Measurements from ENCODE around the gene CDK18. TPM values are rescaled to one million over a fixed set of nuclear protein-coding genes. Genes with fewer than 3 reads are reported as not detected.
A peak's percentile ranks its signal among the peaks of the same experiment; 100 is the strongest.

The CDK18 gene
- total and polyA plus RNA-seq, 8 donors = 3.7 to 174 (median 41.3) TPM

DNA sequence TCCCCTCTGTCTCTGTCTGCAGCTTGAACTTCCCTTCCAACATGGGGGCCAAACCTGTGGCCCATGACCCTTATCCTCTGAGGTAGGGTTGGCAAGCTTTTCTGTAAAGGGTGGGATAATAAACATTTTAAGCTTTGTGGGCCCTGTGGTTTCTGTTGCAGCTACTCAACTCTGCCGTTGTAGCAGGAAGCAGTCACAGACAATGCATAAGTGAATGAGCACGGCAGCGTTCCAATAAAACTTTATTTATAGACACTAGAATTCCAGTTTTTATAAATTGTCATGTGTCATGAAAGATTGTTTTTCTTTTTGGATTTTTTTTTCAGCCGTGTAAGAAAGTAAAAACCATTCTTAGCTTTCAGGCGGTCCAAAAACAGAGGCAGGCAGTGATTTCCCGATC lies 18.2 kb upstream of the CDK18 start:
- peaks cover 0 to 9% (median 8%) of the 10 kb centered on the region in 4 donors for H3K4me1 ChIP-seq
- H3K27ac ChIP-seq = no peak overlapping the region
- DNase-seq = no peak
- intact Hi-C loops (cut with DNase I; ENCODE audit: low total_unique reads) = loop anchor here (5.0 to 10.0 kb wide), 3 partner anchors 36 to 151 kb away; no protein-coding TSS in a partner anchor
- TF ChIP-seq, protein P1, sequence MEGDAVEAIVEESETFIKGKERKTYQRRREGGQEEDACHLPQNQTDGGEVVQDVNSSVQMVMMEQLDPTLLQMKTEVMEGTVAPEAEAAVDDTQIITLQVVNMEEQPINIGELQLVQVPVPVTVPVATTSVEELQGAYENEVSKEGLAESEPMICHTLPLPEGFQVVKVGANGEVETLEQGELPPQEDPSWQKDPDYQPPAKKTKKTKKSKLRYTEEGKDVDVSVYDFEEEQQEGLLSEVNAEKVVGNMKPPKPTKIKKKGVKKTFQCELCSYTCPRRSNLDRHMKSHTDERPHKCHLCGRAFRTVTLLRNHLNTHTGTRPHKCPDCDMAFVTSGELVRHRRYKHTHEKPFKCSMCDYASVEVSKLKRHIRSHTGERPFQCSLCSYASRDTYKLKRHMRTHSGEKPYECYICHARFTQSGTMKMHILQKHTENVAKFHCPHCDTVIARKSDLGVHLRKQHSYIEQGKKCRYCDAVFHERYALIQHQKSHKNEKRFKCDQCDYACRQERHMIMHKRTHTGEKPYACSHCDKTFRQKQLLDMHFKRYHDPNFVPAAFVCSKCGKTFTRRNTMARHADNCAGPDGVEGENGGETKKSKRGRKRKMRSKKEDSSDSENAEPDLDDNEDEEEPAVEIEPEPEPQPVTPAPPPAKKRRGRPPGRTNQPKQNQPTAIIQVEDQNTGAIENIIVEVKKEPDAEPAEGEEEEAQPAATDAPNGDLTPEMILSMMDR (IDR thresholded peaks at IDR 0.05) = no peak
- TF ChIP-seq POLR2AphosphoS5 (IDR thresholded peaks at IDR 0.05) (no peak), POLR2A (IDR thresholded peaks at IDR 0.05) (no peak), EP300 (IDR thresholded peaks at IDR 0.05) (no peak)
- H3K9me3 ChIP-seq = no peaks in the 10 kb centered on the region
- 89 to 93% (median 91%) methylated on average over 6 of the region's 6 CpGs for WGBS, 5 donors
- H3K27me3 ChIP-seq = peaks cover 0 to 56% (median 10%) of the 10 kb centered on the region in 3 donors
- H3K36me3 ChIP-seq = no peaks in the 10 kb centered on the region
- H3K4me3 ChIP-seq = no peak overlapping the region

DNA sequence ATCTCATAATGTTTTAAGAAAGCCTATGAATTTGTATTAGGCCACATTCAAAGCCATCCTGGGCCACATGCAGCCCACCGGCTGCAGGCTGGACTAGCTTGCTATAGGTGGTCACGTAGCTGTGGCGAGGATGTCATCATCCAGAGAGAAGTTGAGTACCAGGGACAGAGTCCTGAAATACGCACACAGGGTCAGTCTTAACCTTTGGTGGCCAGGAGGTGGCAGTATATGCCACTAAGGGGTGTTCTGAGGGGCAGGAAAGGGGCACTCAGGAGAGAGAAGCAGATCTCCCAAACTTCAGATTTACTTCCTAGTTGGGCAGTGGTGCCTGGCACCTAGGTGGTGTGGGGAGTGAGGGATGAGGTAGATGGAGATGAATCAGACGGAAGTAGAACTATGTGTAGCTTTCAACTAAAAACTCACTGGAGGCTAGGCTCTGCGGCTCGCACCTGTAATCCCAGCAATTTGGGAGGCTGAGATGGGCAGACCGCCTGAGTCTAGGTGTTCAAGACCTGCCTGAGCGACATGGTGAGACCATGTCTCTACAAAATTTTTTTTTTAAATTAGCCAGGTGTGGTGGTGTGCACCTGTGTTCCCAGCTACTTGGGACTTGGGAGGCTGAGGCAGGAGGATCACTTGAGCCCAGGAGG lies 16.3 kb upstream of the CDK18 start:
- no peak overlapping the region for H3K4me3 ChIP-seq
- no peak overlapping the region for H3K27ac ChIP-seq
- DNase-seq = peak; percentile 57 to 86
- H3K4me1 ChIP-seq = peaks cover 14 to 28% (median 26%) of the 10 kb centered on the region in 4 donors
- TF ChIP-seq, protein P1 (IDR thresholded peaks at IDR 0.05) = peak in 5 of 7 experiments; percentile 60 to 86 (median 73)
- TF ChIP-seq POLR2AphosphoS5 (IDR thresholded peaks at IDR 0.05) (peak in 1 of 3 donors; percentile 19), EP300 (IDR thresholded peaks at IDR 0.05) (no peak), POLR2A (IDR thresholded peaks at IDR 0.05) (no peak)
- H3K27me3 ChIP-seq = peaks cover 0 to 55% (median 0%) of the 10 kb centered on the region in 3 donors
- H3K9me3 ChIP-seq = no peaks in the 10 kb centered on the region
- H3K36me3 ChIP-seq = no peaks in the 10 kb centered on the region
- 39 to 43% (median 40%) methylated on average over 9 of the region's 9 CpGs for WGBS, 5 donors
- intact Hi-C loops (cut with DNase I; ENCODE audit: low total_unique reads) = loop anchor here (5.0 to 10.0 kb wide), 3 partner anchors 34 to 153 kb away; no protein-coding TSS in a partner anchor

DNA sequence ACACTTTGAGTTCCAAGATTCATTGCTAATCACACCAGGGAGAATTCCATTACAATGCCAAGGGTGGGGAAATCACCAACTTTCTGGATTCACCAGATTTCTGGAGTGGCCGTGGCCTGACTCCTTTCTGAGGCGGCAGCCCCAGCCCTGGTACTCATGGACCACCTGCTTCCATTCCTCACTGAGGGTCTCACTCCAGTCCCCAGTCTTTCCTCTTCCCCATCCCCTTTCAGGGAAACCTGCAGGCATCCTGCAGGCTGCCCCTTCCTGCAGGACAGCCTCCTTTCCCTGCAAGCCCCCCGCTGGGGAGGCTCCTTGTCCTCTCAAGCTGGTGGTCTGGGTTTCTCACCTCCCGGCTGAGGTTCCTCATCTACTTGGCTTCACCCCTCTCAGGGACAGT lies 12.7 kb upstream of the CDK18 start:
- H3K9me3 ChIP-seq = no peaks in the 10 kb centered on the region
- peaks cover 0 to 35% (median 0%) of the 10 kb centered on the region in 3 donors for H3K27me3 ChIP-seq
- peaks cover 17 to 54% (median 28%) of the 10 kb centered on the region in 4 donors for H3K4me1 ChIP-seq
- intact Hi-C loops (cut with DNase I; ENCODE audit: low total_unique reads) = no loop called here
- TF ChIP-seq EP300 (IDR thresholded peaks at IDR 0.05) (no peak), POLR2AphosphoS5 (IDR thresholded peaks at IDR 0.05) (no peak)
- TF ChIP-seq, protein P1 (IDR thresholded peaks at IDR 0.05) = no peak
- 56 to 85% (median 62%) methylated on average over 3 to 4 of the region's 4 CpGs for WGBS, 5 donors
- no peak overlapping the region for H3K4me3 ChIP-seq
- no peak for DNase-seq
- peak overlapping the region in 2 of 5 donors; percentile 43 to 46 for H3K27ac ChIP-seq
- H3K36me3 ChIP-seq = no peaks in the 10 kb centered on the region

DNA sequence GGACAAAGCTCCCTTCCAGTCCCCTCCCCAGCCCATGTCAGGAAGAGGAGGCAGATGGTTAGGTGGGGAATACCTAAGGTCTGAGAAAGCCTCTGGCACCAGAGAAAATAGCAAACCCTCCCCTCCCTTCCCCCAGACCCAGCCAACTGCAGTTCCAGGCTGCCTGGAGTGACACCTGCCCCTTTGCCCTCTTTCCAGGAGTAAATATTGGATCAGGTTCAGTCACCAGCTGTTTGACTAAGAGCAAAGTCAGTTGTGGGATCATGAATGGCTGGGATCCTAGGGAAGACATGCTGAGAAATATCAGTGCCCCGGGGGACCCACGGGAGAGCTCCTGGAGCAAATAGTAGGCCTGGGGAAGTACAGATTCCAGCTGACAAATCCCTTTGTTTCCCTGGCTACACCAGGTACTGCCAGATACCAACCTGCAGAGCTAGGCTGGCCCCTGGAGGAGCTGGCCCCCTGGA lies 12.2 kb upstream of the CDK18 start:
- H3K27ac ChIP-seq = peak overlapping the region in 2 of 5 donors; percentile 66 to 71
- 13 to 53% (median 33%) methylated on average over 2 of the region's 2 CpGs for WGBS, 5 donors
- intact Hi-C loops (cut with DNase I; ENCODE audit: low total_unique reads) = no loop called here

More for the DNA sequence above, 12.2 kb upstream of the CDK18 start:
- Histone ChIP-seq H3K36me3 (no peaks in the 10 kb centered on the region), H3K27me3 (peaks cover 0 to 35% (median 0%) of the 10 kb centered on the region in 3 donors), H3K4me1 (peaks cover 17 to 54% (median 28%) of the 10 kb centered on the region in 4 donors), H3K4me3 (no peak overlapping the region), H3K9me3 (no peaks in the 10 kb centered on the region)
- no peak for TF ChIP-seq POLR2A (IDR thresholded peaks at IDR 0.05)
- TF ChIP-seq, protein P1 (IDR thresholded peaks at IDR 0.05) = no peak
- TF ChIP-seq POLR2AphosphoS5 (IDR thresholded peaks at IDR 0.05) = no peak
- TF ChIP-seq EP300 (IDR thresholded peaks at IDR 0.05) = no peak
- DNase-seq = no peak

Data from stomach (tissue), 9 donors.